Osteoblast (primary cell): ENCODE measurements around the gene SECTM1. TPM values are rescaled to one million over a fixed set of nuclear protein-coding genes. Genes with fewer than 3 reads are reported as not detected.

Experiments
- DNase-seq: peaks from one replicate; pipeline ENCODE4 v3.0.0; 2011; ENCODE audit warnings: low spot score, mixed read lengths; ENCODE audit not compliant: insufficient read length; ENCODE audit errors: missing footprints
- H2AFZ ChIP-seq: 2 replicates; pipeline ENCODE4 v1.6.0; 2011; ENCODE audit warnings: mild to moderate bottlenecking, low read length
- H3K27ac ChIP-seq: 2 replicates; pipeline ENCODE4 v1.5.1; 2011; ENCODE audit warnings: mild to moderate bottlenecking, low read depth, low read length, moderate library complexity
- H3K27me3 ChIP-seq: 2 replicates; pipeline ENCODE4 v1.6.0; 2012; ENCODE audit warnings: mild to moderate bottlenecking, control low read depth, inconsistent platforms, low read length, moderate library complexity; ENCODE audit not compliant: insufficient read depth
- H3K36me3 ChIP-seq: 2 replicates; pipeline ENCODE4 v1.5.1; 2011; ENCODE audit warnings: mild to moderate bottlenecking, low read length, control low read depth, moderate library complexity; ENCODE audit not compliant: insufficient read depth
- H3K4me1 ChIP-seq: 2 replicates; pipeline ENCODE4 v1.5.1; 2011; ENCODE audit warnings: mild to moderate bottlenecking, low read length, control low read depth, moderate library complexity; ENCODE audit not compliant: insufficient read depth
- H3K4me2 ChIP-seq: 2 replicates; pipeline ENCODE4 v1.6.0; 2011; ENCODE audit warnings: mild to moderate bottlenecking, low read length; ENCODE audit not compliant: insufficient read depth
- H3K4me3 ChIP-seq: fragments of 200-600 bp; sonication (generic); 3 replicates; pipeline ENCODE4 v1.5.1; 2012; ENCODE audit warnings: mild to moderate bottlenecking, low read length, inconsistent platforms; ENCODE audit not compliant: insufficient read depth
- H3K79me2 ChIP-seq: 2 replicates; pipeline ENCODE4 v1.6.0; 2012; ENCODE audit warnings: mild to moderate bottlenecking, low read length, control low read depth, inconsistent platforms; ENCODE audit not compliant: insufficient read depth
- H3K9me3 ChIP-seq: 2 replicates; pipeline ENCODE4 v1.5.1; 2011; ENCODE audit warnings: low read depth, low read length, control low read depth
- H4K20me1 ChIP-seq: 2 replicates; pipeline ENCODE4 v1.6.0; 2012; ENCODE audit warnings: mild to moderate bottlenecking, low read length, control low read depth; ENCODE audit not compliant: insufficient read depth
- CTCF ChIP-seq: IDR thresholded peaks from 2 replicates; pipeline ENCODE4 v1.5.1; 2011; ENCODE audit warnings: mild to moderate bottlenecking, low read depth, low read length, moderate library complexity; ENCODE audit errors: extremely low read depth
- total RNA-seq: library from RNA; depleted of rRNA; stranded (reverse); fragments of >200 nt; gene quantifications from 2 replicates; pipeline ENCODE4 v1.2.3, GENCODE V29; 2012

SECTM1 gene
- total RNA-seq, 1 donor = 5.8 TPM

- TF ChIP-seq CTCF = no peak
- Histone ChIP-seq H3K27ac (no peak overlapping the region), H4K20me1 (no peaks in the 10 kb centered on the region), H2AFZ (no peak overlapping the region), H3K4me3 (no peak overlapping the region), H3K4me1 (no peaks in the 10 kb centered on the region), H3K27me3 (peaks cover 24% of the 10 kb centered on the region), H3K79me2 (no peaks in the 10 kb centered on the region), H3K36me3 (no peaks in the 10 kb centered on the region), H3K4me2 (no peak overlapping the region), H3K9me3 (no peaks in the 10 kb centered on the region)
- DNase-seq = peak; percentile 35
These were observed 13.1 kb upstream of the SECTM1 start for GRCh38 chr17:82346342-82347300.

DNA sequence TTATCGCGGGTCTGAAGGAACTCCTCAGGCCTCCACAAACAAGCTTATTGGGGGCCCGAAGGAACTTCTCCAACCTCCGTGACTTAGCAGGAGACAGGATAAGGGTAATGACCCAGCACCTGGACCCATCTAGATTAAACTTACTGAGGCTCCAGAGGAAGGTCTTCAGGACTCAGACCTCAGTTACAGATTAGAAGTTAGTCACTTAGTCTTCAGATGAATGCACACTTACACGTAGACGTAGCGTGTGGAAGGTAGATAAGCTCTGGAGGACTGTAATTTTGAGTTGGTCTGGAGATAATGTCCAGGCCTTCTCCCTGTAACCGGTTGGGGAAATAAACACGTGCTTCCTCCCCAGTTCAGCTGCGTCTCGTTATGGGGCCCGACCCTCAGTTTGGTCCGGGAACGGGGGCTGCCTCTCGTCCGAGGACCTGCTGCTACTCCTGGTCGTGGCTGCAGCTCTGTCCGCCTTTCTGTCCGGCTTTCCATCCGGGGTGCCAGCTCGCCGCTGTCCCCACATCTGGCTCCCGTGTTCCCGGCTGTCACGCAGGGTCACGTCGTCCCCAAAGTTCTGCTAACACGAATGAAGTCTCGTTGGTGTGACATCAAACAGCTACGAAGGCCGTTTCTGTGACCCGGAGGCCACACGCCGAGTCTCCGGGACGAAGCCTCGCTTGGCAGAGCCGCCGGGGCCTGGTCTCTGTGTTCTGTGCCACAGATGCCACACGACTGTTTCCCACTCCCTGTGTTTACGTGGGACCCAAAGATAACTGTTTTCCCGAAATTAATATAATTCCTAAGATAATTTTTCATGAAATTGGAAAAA is 11.8 kb upstream of the SECTM1 start:
- no peak overlapping the region for H3K4me3 ChIP-seq
- H3K4me1 ChIP-seq = no peaks in the 10 kb centered on the region
- no peaks in the 10 kb centered on the region for H3K36me3 ChIP-seq
- H3K27ac ChIP-seq = no peak overlapping the region
- no peaks in the 10 kb centered on the region for H3K9me3 ChIP-seq
- H3K27me3 ChIP-seq = peaks cover 21% of the 10 kb centered on the region
- peak; percentile 59 for DNase-seq
- TF ChIP-seq CTCF = no peak
- H2AFZ ChIP-seq = no peak overlapping the region
- no peak overlapping the region for H3K4me2 ChIP-seq
- no peaks in the 10 kb centered on the region for H4K20me1 ChIP-seq
- no peaks in the 10 kb centered on the region for H3K79me2 ChIP-seq

- Histone ChIP-seq H3K4me2 (no peak overlapping the region), H3K36me3 (no peaks in the 10 kb centered on the region), H3K9me3 (no peaks in the 10 kb centered on the region), H3K79me2 (no peaks in the 10 kb centered on the region), H3K27ac (no peak overlapping the region), H4K20me1 (no peaks in the 10 kb centered on the region), H3K27me3 (peaks cover 16% of the 10 kb centered on the region), H2AFZ (no peak overlapping the region), H3K4me1 (peaks cover 3% of the 10 kb centered on the region), H3K4me3 (no peak overlapping the region)
- TF ChIP-seq CTCF = no peak
- DNase-seq = peak; percentile 71
These were observed 10.8 kb upstream of the SECTM1 start for GRCh38 chr17:82344175-82344907.
